ENCODE measurements around the gene SYT1.

- TF ChIP-seq, protein P1, sequence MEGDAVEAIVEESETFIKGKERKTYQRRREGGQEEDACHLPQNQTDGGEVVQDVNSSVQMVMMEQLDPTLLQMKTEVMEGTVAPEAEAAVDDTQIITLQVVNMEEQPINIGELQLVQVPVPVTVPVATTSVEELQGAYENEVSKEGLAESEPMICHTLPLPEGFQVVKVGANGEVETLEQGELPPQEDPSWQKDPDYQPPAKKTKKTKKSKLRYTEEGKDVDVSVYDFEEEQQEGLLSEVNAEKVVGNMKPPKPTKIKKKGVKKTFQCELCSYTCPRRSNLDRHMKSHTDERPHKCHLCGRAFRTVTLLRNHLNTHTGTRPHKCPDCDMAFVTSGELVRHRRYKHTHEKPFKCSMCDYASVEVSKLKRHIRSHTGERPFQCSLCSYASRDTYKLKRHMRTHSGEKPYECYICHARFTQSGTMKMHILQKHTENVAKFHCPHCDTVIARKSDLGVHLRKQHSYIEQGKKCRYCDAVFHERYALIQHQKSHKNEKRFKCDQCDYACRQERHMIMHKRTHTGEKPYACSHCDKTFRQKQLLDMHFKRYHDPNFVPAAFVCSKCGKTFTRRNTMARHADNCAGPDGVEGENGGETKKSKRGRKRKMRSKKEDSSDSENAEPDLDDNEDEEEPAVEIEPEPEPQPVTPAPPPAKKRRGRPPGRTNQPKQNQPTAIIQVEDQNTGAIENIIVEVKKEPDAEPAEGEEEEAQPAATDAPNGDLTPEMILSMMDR (IDR thresholded peaks at IDR 0.05 in 2 of 3, conservative IDR thresholded peaks at IDR 0.05 in 1 of 3; ENCODE audit: borderline replicate concordance in 1 of 3, insufficient read depth in 1 of 3, low read depth in 2 of 3, low read length in 2 of 3) = no peak
- TF ChIP-seq POLR2A (IDR thresholded peaks at IDR 0.05; ENCODE audit: borderline replicate concordance, extremely low read depth, insufficient read depth, insufficient read length) (no peak), YY1 (IDR thresholded peaks at IDR 0.05; ENCODE audit: extremely low read depth, insufficient replicate concordance, low read depth, low read length) (no peak)
These were observed 193.8 kb downstream of the SYT1 start for GRCh38 chr12:79058342-79058741.

Measured in HCT116 (cell line).